AG09319 (cell line): ENCODE results near the gene EHBP1.

Experiments
- DNase-seq: peaks from one replicate; pipeline ENCODE4 v3.0.0-alpha.2; 2010; ENCODE audit warnings: low read depth; ENCODE audit errors: extremely low read depth
- TF ChIP-seq, protein P1 (sequence below): IDR thresholded peaks from 2 replicates; pipeline ENCODE4 v1.5.1; 2011; ENCODE audit warnings: low read depth, mild to moderate bottlenecking, inconsistent platforms, low read length, moderate library complexity

EHBP1 gene

DNA sequence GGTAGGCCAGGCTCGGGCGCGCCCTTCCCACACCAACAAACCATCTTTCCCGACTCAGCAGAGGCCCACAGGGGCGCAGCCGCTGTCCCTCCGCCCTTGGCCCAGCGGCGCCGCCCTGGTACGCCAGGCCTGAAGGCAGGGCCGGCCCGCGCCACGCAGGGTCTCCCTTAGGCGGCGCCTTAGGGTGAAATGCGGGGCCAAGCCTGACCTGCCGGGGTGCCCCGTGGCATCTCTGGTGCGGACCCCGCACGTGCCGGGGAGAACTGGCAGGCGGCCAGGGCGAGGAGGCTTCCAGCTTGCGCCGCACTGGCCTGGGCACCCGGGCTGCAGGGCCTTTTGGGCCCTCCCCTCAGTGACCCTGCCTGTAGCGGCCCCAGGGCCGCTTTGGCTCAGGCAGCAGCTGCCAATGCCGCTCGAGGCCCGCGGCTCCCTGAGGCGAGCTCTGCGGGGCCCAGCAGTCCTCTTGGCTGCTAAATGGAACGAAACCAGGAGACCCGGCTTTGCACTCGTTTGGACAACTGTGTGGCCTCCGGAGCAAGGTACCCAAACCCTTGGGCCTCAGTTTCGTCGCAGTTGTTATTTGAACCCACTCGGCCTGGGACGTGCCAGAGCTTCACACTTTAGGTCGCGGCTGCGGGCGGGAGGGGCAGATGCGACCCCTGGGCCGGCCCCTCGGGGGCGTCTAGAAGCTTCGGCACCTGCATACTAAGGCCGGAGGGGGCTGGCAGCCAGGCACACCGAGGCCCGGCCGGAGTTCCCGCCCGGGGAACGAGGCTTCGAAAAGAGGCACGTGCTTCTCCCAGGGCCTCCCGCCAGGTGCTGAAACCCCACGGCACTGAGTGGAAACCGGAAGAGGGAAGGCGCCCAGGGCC is 353.6 kb downstream of the EHBP1 start:
- TF ChIP-seq, protein P1, sequence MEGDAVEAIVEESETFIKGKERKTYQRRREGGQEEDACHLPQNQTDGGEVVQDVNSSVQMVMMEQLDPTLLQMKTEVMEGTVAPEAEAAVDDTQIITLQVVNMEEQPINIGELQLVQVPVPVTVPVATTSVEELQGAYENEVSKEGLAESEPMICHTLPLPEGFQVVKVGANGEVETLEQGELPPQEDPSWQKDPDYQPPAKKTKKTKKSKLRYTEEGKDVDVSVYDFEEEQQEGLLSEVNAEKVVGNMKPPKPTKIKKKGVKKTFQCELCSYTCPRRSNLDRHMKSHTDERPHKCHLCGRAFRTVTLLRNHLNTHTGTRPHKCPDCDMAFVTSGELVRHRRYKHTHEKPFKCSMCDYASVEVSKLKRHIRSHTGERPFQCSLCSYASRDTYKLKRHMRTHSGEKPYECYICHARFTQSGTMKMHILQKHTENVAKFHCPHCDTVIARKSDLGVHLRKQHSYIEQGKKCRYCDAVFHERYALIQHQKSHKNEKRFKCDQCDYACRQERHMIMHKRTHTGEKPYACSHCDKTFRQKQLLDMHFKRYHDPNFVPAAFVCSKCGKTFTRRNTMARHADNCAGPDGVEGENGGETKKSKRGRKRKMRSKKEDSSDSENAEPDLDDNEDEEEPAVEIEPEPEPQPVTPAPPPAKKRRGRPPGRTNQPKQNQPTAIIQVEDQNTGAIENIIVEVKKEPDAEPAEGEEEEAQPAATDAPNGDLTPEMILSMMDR, result no peak
- DNase-seq, result no peak

DNA sequence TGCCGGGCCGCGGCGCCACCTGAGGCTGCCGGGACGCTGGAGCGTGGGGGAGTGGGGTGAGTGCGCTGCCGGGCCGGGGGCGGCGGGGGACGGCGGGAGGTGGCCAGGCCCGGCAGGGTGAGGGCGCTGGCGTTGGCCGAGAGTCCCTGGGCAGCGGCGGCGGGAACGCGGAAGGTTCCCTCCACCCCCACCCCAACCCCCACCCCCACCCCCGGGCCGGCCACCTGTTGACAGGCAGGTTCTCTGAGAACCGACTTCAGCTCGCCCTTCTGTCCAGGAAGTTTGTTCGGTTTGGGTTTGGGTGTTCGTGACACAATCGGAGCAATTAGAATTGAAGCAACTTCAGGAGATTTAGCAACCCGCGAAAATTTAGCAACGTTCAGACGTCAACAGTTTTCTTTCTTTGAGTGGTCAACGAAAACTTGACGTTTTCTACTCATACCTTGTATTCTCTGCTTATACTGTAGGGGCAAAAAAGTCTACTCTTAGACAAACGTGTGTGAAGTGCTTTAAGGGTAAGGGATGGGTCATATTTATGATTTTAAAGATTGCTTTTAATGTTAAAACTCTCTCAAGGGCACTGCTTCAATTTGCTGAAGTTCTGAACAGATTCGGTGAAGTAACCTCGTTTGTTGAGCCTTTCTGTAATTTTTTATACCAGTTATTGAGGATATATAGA is 354.4 kb downstream of the EHBP1 start:
- no peak for DNase-seq
- TF ChIP-seq, protein P1, result no peak

DNA sequence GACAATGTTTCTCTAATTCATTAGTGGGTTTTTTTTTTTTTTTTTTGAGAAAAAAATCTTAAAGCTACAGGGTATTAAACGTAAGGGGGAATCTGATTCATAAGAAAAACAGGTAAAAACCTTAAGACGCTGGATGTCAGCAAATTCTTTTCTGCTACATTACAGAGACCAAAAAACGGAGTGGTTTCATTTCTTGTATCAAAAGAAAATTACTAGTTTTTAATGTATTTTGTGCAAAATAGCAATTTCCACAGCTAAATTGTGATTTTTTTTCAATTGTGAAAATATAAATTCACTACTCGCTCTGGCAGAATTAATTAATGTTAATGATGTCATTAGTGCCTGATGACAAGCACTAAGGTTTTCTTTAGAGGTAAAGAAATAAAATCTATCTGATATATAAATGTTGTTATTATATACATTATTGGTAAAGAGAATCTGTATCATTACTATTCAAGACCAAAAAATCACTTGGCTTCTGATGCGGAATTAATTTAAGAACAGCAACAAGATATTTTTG is 355.0 kb downstream of the EHBP1 start:
- DNase-seq, result no peak
- TF ChIP-seq, protein P1, result no peak

DNA sequence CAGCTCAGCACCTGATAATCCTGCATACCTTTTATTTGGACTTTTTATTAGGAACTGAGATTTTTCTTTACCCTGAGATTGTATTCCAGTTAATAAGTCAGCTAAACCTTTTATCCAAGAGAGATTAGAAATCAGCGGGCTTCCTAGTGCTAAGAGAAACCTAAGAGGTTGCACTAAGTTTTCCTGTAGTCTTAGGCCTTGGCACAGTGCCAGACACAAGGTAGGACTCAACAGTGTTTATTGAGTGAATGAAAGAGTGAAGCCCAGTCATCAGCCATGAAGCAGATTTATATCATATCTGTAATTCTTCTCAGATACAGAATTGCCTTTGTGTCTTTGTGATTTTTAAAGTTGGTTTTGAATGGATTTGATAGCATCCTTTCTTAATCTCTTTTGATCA is 358.7 kb downstream of the EHBP1 start:
- DNase-seq, result no peak
- TF ChIP-seq, protein P1, result no peak

DNA sequence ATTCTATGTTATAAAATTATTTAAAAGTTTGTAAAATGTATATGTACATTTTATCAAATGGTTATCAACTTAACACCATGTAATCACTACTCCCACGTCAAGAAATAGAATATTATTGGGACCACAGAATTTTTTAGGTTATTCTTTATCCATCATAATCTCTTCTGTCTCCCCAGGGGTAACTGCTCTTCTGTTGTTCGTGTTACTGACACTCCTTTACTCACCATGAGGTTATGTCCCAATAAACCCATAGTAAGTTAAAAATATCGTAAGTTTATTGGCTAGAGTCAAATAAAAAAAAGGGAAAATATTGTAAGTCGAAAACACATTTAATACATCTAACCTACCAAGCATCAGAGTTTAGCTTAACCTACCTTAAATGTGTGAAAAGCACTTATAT is 359.1 kb downstream of the EHBP1 start:
- TF ChIP-seq, protein P1, result no peak
- no peak for DNase-seq

DNA sequence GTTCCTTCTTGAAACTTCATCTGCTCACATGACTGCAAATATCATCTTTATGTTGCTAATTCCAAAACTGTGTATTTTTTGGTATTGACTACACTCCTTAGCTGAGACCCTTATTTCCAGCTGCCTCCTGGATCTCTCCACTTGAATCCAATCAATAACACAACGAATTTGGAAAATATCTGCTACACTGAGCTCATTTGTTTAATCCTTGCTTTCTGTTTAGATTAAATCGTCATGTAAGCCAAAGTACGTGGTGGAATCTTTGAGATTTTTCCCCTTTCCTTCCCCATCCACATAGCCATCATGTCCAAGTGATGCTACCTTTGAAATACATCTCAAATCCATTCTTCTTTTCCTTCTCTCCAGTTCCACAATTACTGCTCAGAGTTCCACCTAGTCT is 360.8 kb downstream of the EHBP1 start:
- no peak for DNase-seq
- TF ChIP-seq, protein P1, result no peak

DNA sequence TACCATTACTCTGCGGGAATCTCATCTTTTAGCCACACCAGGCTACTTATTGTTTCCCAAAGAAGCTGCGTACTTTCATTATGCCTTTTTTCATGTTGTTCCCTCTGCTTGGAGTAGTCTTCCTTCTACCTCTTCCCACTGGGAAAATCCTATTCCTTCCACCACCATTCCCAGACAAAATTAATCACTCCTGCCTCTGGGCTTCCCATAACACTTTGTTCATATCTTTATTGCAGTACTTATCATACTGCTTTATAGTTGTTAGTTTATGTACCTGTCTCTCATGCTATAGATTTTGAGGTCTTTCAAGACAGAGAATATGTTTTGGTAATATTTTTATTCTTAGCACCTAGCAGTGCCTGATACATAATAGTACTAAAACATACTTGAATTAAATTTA is 361.3 kb downstream of the EHBP1 start:
- TF ChIP-seq, protein P1, result no peak
- no peak for DNase-seq
